GM06990 (cell line): ENCODE results near the gene TTYH2.
"Not testable (repeated sequence)": the region's sequence is repeated elsewhere in the genome, so short reads cannot be mapped to it uniquely, and the experiment has no call there.

Experiments used
- DNase-seq: peaks from one replicate; pipeline ENCODE4 v3.0.0-alpha.2; 2011; ENCODE audit not compliant: insufficient read length; ENCODE audit errors: extremely low read depth
- H3K27me3 ChIP-seq: replicated peaks from 2 replicates; pipeline ENCODE4 v1.6.0; 2011; ENCODE audit warnings: low read length; ENCODE audit not compliant: control insufficient read depth, insufficient read depth
- H3K36me3 ChIP-seq: 2 replicates; pipeline ENCODE4 v1.5.1; 2011; ENCODE audit warnings: low read length; ENCODE audit not compliant: control insufficient read depth, insufficient read depth
- H3K4me3 ChIP-seq: replicated peaks from 2 replicates; pipeline ENCODE4 v1.5.1; 2011; ENCODE audit warnings: low read depth, mild to moderate bottlenecking, control low read depth, low read length
- CTCF ChIP-seq: IDR thresholded peaks from 2 replicates; pipeline ENCODE4 v1.5.1; 2011; ENCODE audit warnings: low read length, control low read depth, mild to moderate bottlenecking, inconsistent platforms; ENCODE audit not compliant: insufficient read depth, poor library complexity, severe bottlenecking

TTYH2 gene

GRCh38 chr17:74276541-74277009 is 63.2 kb downstream of the TTYH2 start:
- TF ChIP-seq CTCF = no peak
- H3K4me3 ChIP-seq = no peak overlapping the region
- H3K36me3 ChIP-seq = no peaks in the 10 kb centered on the region
- H3K27me3 ChIP-seq = no peaks in the 10 kb centered on the region; the same call in 1 of the 2 replicates
- no peak for DNase-seq

DNA sequence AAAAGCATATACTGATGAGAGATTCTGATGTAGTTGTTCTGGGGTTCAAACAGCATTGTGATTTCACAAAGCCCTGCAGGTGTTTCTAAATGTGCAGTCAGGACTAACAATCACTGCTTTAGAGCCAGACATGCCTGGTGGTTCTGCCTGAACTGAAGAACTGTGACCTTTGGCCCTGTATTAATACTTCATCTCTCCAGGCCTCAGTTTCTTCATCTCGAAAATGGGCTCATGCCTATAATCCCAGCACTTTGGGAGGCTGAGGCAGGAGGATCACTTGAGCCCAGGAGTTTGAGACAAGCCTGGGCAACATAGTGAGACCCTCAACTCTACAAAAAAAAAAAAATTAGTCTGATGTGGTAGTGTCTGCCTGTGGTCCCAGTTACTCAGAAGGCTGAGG is 64.6 kb downstream of the TTYH2 start:
- Histone ChIP-seq H3K4me3 (no peak overlapping the region), H3K27me3 (no peaks in the 10 kb centered on the region; the same call in 1 of the 2 replicates), H3K36me3 (no peaks in the 10 kb centered on the region)
- no peak for DNase-seq
- no peak for TF ChIP-seq CTCF

DNA sequence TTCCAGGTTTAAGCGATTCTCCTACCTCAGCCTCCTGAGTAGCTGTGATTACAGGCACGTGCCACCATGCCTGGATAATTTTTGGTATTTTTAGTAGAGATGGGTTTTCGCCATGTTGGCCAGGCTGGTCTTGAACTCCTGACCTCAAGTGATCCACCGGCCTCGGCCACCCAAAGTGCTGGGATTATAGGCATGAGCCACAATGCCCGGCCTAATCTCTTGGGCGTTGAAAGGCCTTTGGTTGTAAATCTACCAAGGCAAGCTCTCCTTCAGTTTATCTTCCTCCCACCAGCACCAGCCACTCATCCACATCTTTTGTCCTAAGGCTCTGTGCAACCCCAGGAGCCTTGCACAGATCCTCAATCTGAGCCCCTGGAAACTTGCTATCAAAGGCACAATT is 66.2 kb downstream of the TTYH2 start:
- H3K4me3 ChIP-seq, H3K27me3 ChIP-seq, DNase-seq, H3K36me3 ChIP-seq: not testable (repeated sequence)

DNA sequence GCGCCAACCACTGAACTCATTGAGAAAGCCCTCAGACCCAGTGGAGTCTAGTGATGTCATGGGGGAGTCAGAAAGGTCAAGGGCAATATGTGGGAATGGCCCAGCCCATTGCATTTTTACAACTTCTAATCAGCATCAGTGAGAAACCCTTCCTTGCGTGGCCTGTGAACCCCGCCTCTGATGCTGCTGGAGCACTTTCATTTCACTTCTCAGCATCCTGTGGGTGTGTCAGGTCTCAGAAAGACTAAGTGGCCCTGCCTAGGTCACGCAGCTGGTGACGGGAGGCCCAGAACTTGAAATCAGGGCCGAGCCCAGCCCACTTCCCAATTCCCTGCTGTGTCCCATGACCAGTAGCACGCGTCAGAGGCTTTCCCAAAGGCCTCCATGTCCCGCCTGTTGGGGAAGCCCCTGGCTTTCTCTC is 66.7 kb downstream of the TTYH2 start:
- no peak for TF ChIP-seq CTCF
- Histone ChIP-seq H3K36me3 (no peaks in the 10 kb centered on the region), H3K4me3 (no peak overlapping the region), H3K27me3 (no peaks in the 10 kb centered on the region)
- DNase-seq = peak; percentile 43

- no peak for TF ChIP-seq CTCF
- no peaks in the 10 kb centered on the region for H3K36me3 ChIP-seq
These were observed 68.4 kb downstream of the TTYH2 start for GRCh38 chr17:74281799-74282198.

DNA sequence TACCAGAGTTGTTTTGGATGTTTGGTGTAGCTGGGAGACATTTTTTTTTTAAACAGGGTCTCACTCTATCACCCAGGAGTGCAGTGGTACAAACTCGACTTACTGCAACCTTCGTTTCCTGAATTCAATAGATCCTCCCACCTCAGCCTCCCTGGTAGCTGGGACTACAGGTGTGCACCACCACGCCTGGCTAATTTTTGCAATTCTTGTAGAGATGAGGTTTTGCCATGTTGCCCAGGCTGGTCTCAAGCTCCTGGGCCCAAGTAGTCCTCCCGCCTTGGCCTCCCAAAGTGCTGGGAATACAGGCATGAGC is 68.9 kb downstream of the TTYH2 start:
- DNase-seq, H3K4me3 ChIP-seq, H3K36me3 ChIP-seq, H3K27me3 ChIP-seq: not testable (repeated sequence)

More at GRCh38 chr17:74281799-74282198, 68.4 kb downstream of the TTYH2 start:
- Histone ChIP-seq H3K27me3 (no peaks in the 10 kb centered on the region), H3K4me3 (no peak overlapping the region)
- no peak for DNase-seq
